Effector CD4-positive, alpha-beta T cell (primary cell): Measurements from ENCODE around the gene TDRD1.

Source experiments
- DNase-seq: peaks from one replicate; pipeline ENCODE4 v3.0.0-alpha.2; 2020

The TDRD1 gene

DNA sequence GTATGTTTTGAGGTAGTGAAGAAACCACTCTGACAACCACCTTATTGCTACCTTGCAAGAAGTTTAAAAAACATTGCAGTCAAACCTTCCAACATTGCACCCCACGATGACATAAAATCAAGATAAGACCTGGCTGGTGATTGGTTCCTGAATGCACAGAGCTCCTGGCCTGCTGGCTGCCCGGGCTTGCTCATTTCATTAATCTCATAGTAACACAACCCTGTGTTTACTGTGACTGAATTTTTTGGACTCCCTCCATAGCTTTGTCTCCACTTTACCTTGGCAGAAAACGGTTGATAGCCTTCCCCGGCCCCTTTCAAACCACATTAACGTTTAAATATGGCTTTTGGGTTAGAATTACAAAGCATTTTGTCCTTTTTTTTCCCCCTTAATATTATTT, 87.4 kb downstream of the TDRD1 start:
- no peak for DNase-seq

DNA sequence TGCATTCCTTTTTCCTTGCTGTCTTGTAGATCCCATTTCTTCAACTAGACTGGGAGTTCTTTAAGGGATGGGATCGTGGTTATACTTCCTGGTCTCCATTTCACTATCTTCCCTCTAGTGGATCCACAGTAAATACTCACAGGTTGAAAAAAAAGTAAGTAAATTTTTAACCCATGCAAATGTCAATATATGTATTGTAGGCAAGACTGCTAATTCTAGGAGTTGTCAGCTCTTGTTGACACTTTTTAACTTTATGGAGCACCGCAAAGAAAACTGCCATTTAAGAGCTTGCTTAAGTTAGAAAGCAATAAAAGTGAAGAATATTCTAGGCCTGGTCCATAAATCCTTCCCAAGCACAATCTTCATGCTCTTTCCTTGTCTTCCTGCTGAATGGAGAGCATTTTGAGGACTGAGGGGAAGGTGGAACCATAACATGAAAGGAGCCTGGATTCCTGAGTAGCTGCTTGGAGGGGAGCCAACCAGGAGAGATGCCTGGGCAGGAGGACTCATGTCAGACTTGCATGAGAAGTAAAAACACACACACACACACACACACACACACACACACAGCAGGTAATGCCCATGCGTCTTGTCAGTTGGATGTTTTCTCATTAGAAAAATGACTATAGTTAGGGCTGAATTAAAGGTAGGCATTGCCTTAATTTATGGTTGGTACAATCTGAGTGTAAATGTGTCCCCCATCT, 92.1 kb downstream of the TDRD1 start:
- DNase-seq: no peak

DNA sequence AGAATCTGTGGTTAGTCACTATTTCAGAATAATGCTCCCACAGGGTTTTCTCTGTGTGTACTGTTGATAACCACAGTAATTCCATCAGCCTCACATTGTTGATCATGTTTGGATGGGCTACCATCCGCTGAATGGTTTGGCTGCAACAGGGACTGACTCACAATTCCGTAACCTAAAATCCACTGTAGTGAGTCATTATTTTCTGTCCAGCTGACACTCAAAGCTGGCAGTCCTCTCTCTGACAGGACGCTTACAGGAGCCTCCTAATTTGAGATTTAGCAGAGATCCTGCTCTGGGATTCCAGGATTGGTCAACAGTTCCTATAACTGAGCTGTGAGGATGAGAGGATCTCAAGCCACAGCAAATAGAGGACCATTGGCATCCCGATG, 92.6 kb downstream of the TDRD1 start:
- DNase-seq: no peak

DNA sequence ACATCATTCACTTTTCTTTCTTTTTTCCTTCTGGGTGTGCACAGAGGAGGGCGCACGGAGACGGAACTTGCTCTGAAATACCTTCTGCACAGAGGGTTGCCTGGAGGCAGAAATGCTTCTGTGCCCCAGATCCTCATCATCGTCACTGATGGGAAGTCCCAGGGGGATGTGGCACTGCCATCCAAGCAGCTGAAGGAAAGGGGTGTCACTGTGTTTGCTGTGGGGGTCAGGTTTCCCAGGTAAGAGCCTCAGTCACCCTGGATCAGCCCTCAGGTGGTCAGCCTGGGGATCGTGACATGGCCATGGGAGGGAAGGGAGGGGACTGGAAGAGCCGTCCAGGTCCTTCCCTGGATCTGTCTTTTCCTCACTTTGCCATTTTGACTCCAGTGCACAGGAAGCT, 93.5 kb downstream of the TDRD1 start:
- DNase-seq: no peak

DNA sequence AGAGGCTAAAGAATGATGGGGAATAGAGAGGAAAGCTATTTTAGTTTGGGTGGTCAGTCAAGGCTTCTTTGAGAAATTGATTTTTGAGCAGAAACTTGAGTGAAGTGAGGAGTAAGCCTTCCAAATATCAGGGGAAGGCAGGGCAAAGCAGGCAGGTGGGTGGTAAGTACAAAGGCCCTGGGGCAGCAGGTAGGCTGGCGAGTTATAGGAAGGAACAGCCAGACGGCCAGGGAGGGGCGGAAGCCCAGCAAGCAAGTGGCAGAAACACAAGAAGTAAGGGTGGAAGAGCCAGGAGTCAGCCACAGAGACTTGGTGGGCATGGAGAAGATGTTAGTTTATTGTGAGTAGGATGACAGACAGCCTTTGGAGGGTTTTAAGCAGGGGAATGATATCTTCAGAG, 94.8 kb downstream of the TDRD1 start:
- DNase-seq: no peak

DNA sequence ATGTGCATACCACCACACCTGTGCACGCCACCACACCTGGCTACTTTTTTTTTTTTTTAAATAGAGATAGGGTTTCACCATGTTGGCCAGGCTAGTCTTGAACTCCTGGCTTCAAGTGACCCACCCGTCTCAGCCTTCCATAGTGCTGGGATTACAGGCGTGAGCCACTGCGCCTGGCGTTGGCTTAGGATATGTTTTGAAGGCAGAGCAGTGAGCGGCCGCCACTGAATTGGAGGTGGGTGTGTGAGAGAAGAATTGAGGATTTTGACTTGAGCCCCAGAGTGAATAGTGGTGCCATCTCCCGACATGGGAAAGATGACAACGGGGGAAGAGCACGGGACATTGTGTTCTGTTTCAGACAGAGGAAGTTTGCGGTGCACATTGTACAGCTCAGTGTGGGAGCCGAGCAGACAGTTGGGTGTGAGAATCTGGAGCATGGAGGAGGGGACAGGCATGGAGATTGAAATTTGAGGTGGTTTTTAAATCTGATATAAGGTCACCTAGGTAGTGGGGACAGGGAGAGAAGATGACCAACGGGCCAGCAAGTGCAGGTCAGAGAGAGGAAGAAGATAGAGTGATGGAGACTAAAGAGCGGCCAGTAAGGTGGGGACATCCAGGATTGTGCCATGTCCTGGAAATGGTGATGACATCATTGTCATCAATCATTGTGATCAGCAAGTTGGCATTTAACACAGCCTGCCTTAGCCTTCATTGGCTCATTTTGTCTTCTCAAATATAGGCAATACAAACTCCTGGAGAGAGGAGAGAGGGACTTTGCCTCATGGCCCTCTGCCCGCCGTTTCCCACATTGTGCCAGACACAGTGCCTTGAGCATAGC, 95.7 kb downstream of the TDRD1 start:
- no peak for DNase-seq

DNA sequence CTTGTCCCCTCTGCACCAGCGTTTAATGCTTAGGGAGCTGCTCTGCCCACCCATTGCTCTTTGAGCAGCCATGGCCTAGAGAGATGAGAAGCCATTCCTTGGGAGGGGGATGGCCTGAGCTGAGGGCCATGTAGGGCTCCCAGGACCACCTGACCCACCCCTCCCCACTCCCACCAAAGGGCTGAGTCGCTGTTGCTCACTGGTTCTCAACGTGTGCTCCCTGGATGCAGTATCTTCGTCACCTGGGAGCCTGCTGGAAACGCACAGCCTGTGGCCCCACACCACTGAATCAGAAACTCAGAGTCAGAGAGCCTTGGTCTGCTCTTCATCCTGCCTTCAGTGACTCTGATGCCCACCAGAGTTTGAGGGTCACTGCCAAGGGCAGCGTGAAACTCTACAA, 96.9 kb downstream of the TDRD1 start:
- no peak for DNase-seq

DNA sequence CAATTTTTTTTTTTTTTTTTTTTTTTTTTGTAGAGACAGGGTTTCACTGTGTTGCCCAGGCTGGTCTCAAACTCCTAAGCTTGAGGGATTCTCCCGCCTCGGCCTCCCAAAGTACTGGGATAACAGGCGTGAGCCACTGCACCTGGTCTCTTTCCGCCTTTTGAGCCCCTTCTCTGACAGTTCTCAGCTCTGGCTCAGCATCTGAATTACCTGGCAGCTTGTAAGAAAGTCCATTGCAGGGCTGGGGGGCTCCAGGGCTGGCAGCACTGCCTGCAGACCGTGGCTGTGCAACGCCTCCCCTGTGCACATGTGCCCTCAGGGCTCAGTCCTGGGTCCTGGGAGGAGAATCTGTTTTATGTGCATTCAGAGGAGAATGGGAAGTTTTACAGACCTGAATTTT, 97.5 kb downstream of the TDRD1 start:
- no peak for DNase-seq

DNA sequence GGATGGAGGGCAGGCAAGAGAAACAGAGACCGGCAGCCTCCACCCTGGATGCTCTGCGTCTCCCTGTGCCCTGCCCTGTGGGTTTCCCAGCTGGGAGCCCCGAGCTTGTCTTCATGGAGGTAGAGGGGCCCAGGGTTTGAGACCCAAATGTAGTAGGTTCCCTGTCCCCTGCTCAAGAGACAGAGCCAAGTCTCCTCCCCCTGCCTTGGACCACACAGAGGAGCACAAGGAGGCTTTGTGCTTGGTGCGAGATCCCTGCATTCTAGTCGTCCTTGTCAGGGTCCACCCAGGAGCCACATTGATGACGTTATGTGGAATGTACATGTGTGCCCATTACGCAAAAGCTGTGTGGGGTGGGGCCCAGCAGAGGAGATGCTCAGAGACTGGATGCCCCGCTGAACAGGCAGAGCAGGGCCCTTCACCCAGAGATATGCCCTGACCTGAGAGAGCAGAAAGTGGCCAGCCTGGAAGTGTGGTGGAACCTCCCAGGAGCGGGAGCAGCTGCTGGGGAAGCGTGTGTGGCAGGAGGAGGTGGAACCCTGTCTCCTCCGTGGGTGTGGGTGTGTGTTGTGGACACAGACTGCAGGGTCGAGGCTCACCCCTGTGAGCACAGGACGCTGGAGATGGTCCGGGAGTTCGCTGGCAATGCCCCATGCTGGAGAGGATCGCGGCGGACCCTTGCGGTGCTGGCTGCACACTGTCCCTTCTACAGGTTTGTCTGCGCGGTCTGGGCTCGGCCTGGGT, 99.2 kb downstream of the TDRD1 start:
- no peak for DNase-seq

DNA sequence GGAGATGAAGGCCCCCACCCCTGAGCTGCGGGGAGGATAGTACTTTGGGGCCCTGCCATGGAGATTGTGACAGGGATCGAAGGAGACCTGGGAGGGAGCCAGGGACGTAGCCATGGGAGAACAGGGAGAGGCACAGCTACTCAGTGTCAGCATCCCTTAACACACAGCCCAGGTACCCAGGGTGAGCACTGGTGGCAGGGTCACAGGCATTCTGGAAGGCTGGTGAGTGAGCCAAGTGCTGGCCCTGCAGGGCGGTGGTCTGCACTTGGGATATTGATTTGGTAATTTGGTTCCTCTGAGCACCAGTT, 99.7 kb downstream of the TDRD1 start:
- no peak for DNase-seq

DNA sequence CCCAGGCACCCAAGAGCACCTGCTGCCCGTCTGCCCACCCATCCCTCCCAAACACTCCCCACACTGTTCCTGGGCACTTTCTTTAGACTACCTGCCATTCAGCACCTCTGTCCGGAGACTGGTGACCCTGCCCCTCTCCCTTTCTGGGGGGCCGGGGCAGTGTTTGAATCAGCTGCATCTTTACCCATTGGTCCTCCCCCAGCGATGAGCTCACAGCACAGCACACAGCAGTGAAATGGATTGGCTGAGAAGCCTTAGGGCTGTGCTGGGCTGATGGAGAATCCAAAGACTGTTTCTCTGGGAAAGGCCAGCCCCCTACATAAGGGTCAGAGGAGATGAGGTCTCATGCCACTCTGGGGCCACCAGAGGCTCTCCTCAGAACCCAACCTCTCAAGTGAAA, 100.1 kb downstream of the TDRD1 start:
- DNase-seq: no peak

DNA sequence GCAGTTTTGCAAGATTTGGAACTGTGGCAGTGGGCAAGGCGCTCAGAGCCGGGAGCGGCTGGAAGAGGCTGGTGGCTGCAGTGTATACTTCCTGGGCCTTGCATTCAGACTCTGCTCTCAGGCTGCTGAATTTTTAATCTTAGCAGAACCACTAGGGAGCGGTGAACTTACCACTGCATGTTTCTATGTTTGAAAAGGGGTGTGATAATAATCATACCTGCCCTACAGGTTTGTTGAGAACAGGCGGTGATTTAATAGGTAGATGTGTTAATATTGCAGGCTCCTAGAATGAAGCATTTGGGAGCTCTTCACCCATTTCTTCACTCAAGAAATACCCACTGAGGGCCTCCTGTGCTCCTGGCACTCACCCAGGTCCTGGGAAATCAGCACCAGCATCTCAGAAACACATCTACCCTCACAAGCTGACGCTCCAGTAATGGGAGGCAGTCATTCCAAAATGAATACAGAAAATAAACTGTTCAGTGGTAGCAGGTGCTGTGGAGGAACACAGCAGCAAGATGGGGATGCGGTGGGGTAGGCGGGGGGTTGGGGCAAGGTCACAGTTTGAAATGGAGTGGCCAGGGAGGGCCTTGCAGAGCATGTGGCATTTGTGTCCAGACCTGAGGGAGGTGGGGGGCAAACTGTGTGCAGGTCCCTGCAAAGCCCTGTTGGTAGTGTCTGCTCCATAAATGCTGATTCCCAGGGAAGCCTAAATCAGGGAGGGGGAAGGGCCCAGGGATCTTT, 100.9 kb downstream of the TDRD1 start:
- no peak for DNase-seq

DNA sequence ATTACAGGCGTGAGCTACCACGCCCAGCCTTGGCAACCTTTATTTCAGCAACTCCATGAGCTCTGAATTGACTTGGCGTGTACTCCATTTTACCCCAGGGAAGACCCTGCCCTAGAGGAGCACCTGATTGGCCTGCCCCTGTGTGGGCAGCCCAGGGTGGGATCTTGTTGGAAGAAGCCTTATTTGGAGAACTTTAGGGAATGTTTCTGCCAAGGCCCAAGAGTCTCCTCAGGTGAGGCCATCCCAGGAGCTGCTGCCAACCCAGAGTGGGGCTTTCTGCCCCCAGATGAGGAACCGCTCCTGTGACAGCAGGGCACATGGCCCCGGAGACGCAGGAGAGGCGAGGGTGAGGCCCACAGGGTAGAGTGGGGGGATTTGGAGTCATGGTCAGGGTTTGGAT, 101.9 kb downstream of the TDRD1 start:
- no peak for DNase-seq

DNA sequence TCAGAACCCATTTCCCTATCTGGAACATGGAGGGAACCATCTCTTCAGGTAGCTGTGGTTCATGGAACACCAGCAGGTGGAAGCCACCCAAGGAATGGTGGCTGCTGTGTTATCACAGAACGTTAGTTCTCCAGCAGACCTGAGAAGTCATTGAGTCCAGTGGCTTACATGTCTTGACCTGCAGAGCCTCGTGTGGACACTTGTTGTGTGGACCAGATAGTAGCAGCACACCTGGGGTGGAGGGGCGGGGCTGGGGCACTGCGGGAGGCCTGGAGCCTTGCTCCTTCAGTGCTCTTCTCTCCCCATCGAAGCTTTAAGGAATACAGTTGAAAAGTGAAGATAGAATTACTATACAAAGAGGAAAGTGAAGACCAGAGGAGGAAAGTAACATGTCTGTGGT, 102.3 kb downstream of the TDRD1 start:
- no peak for DNase-seq
